Measurements from ENCODE around the gene KDM6A.
"Not testable (repeated sequence)": the region's sequence is repeated elsewhere in the genome, so short reads cannot be mapped to it uniquely, and the experiment has no call there.

Gene KDM6A

DNA sequence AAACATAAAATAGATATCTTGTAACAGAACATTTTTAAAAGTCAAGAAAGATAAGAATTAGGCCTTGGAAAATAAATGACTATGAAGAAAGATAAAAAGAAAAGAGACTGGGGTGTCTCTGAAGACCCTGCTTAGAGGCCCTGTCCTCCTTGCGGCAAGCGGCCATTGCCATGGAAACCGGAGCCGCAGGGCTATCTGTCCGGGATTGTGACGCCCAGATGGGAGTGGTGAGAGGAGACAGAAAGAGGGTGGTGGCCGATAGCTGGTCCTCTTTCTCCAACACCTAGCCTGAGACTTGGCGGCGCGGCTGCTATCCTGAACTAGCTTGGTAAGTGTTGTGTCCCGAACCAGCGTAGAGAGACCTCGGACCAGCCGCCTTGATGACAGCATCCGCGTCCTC is 29.2 kb upstream of the KDM6A start, which contains the start of gene DUSP21:
Gene DUSP21, plus strand, starts transcription at position 269 of the 400 bp plus-strand sequence. Its CDS starts 112 bp downstream, at position 381.
- TF ChIP-seq, protein P1, sequence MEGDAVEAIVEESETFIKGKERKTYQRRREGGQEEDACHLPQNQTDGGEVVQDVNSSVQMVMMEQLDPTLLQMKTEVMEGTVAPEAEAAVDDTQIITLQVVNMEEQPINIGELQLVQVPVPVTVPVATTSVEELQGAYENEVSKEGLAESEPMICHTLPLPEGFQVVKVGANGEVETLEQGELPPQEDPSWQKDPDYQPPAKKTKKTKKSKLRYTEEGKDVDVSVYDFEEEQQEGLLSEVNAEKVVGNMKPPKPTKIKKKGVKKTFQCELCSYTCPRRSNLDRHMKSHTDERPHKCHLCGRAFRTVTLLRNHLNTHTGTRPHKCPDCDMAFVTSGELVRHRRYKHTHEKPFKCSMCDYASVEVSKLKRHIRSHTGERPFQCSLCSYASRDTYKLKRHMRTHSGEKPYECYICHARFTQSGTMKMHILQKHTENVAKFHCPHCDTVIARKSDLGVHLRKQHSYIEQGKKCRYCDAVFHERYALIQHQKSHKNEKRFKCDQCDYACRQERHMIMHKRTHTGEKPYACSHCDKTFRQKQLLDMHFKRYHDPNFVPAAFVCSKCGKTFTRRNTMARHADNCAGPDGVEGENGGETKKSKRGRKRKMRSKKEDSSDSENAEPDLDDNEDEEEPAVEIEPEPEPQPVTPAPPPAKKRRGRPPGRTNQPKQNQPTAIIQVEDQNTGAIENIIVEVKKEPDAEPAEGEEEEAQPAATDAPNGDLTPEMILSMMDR (IDR thresholded peaks at IDR 0.05; ENCODE audit: extremely low read depth, insufficient read depth, missing control alignments) = no peak
- in situ Hi-C loops (cut with MboI; ENCODE audit: low pct_unique_long_range_greater_than_20kb, low sequenced_read_pairs, unreplicated experiment) = no loop called here
- DNase-seq (ENCODE audit: low spot score) = no peak

DNA sequence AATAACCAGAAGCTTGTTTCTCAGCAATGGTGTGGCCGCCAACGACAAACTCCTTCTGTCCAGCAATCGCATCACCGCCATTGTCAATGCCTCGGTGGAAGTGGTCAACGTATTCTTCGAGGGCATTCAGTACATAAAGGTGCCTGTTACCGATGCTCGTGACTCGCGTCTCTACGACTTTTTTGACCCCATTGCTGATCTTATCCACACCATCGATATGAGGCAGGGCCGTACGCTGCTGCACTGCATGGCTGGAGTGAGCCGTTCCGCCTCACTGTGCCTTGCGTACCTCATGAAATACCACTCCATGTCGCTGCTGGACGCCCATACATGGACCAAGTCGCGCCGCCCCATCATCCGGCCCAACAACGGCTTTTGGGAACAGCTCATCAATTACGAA is 28.8 kb upstream of the KDM6A start:
- TF ChIP-seq, protein P1 (IDR thresholded peaks at IDR 0.05; ENCODE audit: extremely low read depth, insufficient read depth, missing control alignments) = no peak
- in situ Hi-C loops (cut with MboI; ENCODE audit: low pct_unique_long_range_greater_than_20kb, low sequenced_read_pairs, unreplicated experiment) = no loop called here
- no peak for DNase-seq (ENCODE audit: low spot score)

DNA sequence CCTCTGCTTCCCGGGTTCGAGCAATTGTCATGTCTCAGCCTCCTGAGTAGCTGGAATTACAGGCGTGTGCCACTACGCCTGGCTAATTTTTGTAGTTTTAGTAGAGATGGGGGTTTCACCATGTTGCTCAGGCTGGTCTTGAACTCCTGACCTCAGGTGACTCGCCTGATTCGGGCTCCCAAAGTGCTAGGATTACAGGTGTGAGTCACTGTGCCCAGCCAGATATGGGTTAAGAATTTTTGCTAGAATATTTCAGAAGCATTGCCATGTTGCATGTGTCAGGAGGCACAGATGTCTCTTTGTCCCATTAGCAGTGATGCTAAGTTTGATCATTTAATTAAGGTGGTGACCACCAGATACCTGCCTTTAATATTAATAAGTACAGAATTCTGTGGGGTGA is 22.1 kb upstream of the KDM6A start:
- DNase-seq (ENCODE audit: low spot score); in situ Hi-C loops (cut with MboI; ENCODE audit: low pct_unique_long_range_greater_than_20kb, low sequenced_read_pairs, unreplicated experiment): not testable (repeated sequence)

DNA sequence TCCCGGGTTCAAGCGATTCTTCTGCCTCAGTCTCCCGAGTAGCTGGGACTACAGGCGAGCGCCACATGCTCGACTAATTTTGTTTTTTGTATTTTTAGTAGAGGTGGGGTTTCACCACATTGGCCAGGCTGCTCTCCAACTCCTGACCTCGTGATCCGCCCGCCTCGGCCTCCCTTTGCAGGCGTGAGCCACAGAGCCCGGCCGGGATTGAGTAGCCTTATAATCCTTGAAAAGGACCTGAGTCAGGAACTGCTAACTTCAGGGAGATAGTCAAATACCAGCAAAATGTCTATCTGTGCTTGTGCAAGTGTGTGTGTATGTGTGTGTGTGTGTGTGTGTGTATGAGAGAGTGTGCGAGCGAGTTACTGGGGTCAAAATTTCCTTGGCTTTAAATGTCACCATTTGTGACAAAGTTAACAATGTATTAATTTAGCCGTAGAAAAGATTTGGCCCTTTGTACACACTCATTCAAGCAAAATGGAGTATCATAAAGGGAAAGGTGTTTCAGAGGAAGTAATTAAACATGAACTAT is 1.8 kb upstream of the KDM6A start:
- DNase-seq (ENCODE audit: low spot score) = no peak
- in situ Hi-C loops (cut with MboI; ENCODE audit: low pct_unique_long_range_greater_than_20kb, low sequenced_read_pairs, unreplicated experiment) = no loop called here
- TF ChIP-seq, protein P1 (IDR thresholded peaks at IDR 0.05; ENCODE audit: extremely low read depth, insufficient read depth, missing control alignments) = no peak

DNA sequence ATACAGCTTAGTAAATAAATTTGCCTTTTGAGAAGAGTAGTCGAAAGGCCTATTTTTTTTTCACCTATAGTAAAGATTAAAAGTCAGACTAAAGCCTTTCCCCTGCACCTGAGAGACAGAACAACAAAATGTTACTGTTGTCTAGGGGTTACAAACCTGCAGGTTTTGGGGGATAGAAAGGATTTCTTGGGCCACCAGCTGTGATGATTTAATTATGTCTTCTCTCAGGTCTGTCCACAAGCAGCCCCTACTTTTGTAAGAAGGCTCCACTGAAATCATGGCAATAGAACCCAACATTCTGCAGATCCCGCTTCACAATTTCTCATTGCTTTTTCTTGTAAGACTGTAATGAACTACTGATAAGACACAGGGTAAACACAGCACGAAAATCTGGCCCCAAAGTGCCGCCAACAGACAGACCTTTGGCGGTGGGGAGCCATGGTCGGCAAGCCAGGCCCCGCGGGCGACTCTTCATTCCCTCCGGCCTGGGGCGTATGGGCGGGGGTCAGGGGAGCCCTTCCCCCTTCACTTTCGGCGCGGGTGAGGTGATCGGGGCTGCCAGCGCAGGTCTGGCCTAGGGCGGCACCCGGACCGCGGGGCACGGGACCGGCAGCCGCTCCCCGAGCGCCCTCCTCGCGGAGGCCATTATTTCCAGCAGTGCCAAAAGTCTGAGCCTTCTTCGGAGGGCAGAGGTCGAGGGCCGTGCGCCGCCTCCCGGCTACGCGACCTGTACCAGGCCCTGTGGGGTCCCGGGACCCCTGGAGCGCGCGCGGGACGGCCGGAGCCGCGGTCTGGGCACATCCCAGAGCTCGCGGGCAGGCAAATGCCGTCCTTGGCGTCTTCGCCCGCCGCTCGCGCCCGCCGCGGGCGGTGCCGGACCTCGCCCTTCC is 812 bp upstream of the KDM6A start:
- TF ChIP-seq, protein P1 (IDR thresholded peaks at IDR 0.05; ENCODE audit: extremely low read depth, insufficient read depth, missing control alignments) = no peak
- peak; percentile 70 for DNase-seq (ENCODE audit: low spot score)
- in situ Hi-C loops (cut with MboI; ENCODE audit: low pct_unique_long_range_greater_than_20kb, low sequenced_read_pairs, unreplicated experiment) = no loop called here

DNA sequence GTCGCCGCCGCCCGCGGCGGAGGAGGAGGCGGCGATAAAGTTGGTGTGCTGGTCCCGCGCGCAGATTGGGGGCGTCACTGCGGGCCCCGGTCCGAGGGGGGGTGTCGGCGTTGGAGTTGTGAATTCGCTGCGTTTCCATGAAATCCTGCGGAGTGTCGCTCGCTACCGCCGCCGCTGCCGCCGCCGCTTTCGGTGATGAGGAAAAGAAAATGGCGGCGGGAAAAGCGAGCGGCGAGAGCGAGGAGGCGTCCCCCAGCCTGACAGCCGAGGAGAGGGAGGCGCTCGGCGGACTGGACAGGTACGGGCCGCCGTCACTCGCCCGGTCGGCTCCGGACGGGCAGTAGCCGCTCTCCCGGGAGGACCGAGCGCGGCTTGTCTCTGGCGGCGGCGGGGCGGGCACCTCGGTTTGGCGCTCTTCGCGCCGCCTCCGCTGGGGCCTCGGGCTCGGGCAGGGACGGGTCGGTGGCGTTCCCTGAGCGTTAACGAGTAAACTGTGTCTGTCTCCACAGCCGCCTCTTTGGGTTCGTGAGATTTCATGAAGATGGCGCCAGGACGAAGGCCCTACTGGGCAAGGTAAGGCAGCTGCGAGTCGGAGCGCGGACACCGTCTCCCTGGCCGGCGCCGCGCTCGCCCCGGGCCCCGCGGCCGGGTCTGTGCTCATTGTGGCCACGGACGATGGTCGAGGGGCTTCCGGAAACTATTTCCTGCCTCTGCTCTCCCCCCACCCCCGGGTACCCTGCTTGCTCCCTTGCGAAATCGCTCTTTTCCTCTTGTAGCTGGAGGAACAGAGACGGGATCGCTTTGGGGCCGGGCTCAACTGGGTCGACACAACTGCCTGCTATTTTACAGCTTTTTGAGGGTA is 658 bp downstream of the KDM6A start:
- in situ Hi-C loops (cut with MboI; ENCODE audit: low pct_unique_long_range_greater_than_20kb, low sequenced_read_pairs, unreplicated experiment) = no loop called here
- peak; percentile 66 for DNase-seq (ENCODE audit: low spot score)
- TF ChIP-seq, protein P1 (IDR thresholded peaks at IDR 0.05; ENCODE audit: extremely low read depth, insufficient read depth, missing control alignments) = peak; percentile 17
